KOPT-K1 (cell line): Measurements from ENCODE around the gene FAIM2.
A peak's percentile ranks its signal among the peaks of the same experiment; 100 is the strongest.
"Not testable (repeated sequence)": the region's sequence is repeated elsewhere in the genome, so short reads cannot be mapped to it uniquely, and the experiment has no call there.

ENCODE experiments used
- H3K27ac ChIP-seq: fragments of 200-600 bp; sonication (generic); 2 replicates; pipeline ENCODE4 v1.5.1; 2016; ENCODE audit warnings: antibody characterized with exemption, mild to moderate bottlenecking, low read depth, low read length; ENCODE audit not compliant: poor library complexity, severe bottlenecking
- H3K36me3 ChIP-seq: fragments of 200-600 bp; sonication (generic); 2 replicates; pipeline ENCODE4 v1.5.1; 2017; ENCODE audit warnings: antibody characterized with exemption, mild to moderate bottlenecking, low read length, moderate library complexity; ENCODE audit not compliant: insufficient read depth
- H3K9me3 ChIP-seq: fragments of 200-600 bp; sonication (generic); 2 replicates; pipeline ENCODE4 v1.5.1; 2017; ENCODE audit warnings: antibody characterized with exemption, low read length, mild to moderate bottlenecking; ENCODE audit not compliant: insufficient read depth, poor library complexity, severe bottlenecking

FAIM2 gene

GRCh38 chr12:49863946-49864797, 39.5 kb downstream of the FAIM2 start:
- no peaks in the 10 kb centered on the region for H3K36me3 ChIP-seq
- H3K27ac ChIP-seq, result no peak overlapping the region
- H3K9me3 ChIP-seq, result no peaks in the 10 kb centered on the region

- H3K9me3 ChIP-seq, H3K27ac ChIP-seq, H3K36me3 ChIP-seq: not testable (repeated sequence)
These were observed 42.8 kb downstream of the FAIM2 start for GRCh38 chr12:49860921-49861320.

- H3K36me3 ChIP-seq, H3K9me3 ChIP-seq, H3K27ac ChIP-seq: not testable (repeated sequence)
These were observed 47.8 kb downstream of the FAIM2 start for GRCh38 chr12:49855890-49856289.

- Histone ChIP-seq H3K36me3 (no peaks in the 10 kb centered on the region), H3K9me3 (no peaks in the 10 kb centered on the region), H3K27ac (no peak overlapping the region)
These were observed 48.7 kb downstream of the FAIM2 start for GRCh38 chr12:49854976-49855375.

GRCh38 chr12:49853671-49854070, 50.0 kb downstream of the FAIM2 start:
- H3K27ac ChIP-seq, result no peak overlapping the region
- no peaks in the 10 kb centered on the region for H3K9me3 ChIP-seq
- no peaks in the 10 kb centered on the region for H3K36me3 ChIP-seq

GRCh38 chr12:49847161-49847560, 56.5 kb downstream of the FAIM2 start:
- Histone ChIP-seq H3K27ac (peak overlapping the region; percentile 1), H3K9me3 (no peaks in the 10 kb centered on the region), H3K36me3 (no peaks in the 10 kb centered on the region)

GRCh38 chr12:49846032-49846431, 57.7 kb downstream of the FAIM2 start:
- no peak overlapping the region for H3K27ac ChIP-seq
- no peaks in the 10 kb centered on the region for H3K36me3 ChIP-seq
- H3K9me3 ChIP-seq, result no peaks in the 10 kb centered on the region

GRCh38 chr12:49843876-49844437, 59.7 kb downstream of the FAIM2 start:
- no peak overlapping the region for H3K27ac ChIP-seq
- no peaks in the 10 kb centered on the region for H3K9me3 ChIP-seq
- no peaks in the 10 kb centered on the region for H3K36me3 ChIP-seq

- Histone ChIP-seq H3K27ac (peak overlapping the region; percentile 71), H3K36me3 (peaks cover 3% of the 10 kb centered on the region; the same call in 1 of the 2 replicates), H3K9me3 (no peaks in the 10 kb centered on the region)
These were observed 60.3 kb downstream of the FAIM2 start for GRCh38 chr12:49843411-49843810.

GRCh38 chr12:49842519-49843352, 61.0 kb downstream of the FAIM2 start, which contains the start of gene BCDIN3D:
BCDIN3D (minus strand) TSS chr12:49843106; CDS start chr12:49843087, 19 bp downstream.
- H3K36me3 ChIP-seq, result peaks cover 5% of the 10 kb centered on the region; the same call in 1 of the 2 replicates
- H3K9me3 ChIP-seq, result no peaks in the 10 kb centered on the region
- peak within 1 kb of the TSS; percentile 71 for H3K27ac ChIP-seq

GRCh38 chr12:49838973-49839633, 64.6 kb downstream of the FAIM2 start:
- H3K27ac ChIP-seq, result no peak overlapping the region
- peaks cover 5% of the 10 kb centered on the region; the same call in 1 of the 2 replicates for H3K36me3 ChIP-seq
- H3K9me3 ChIP-seq, result no peaks in the 10 kb centered on the region

GRCh38 chr12:49832836-49833421, 70.8 kb downstream of the FAIM2 start:
- H3K36me3 ChIP-seq, result no peaks in the 10 kb centered on the region
- H3K27ac ChIP-seq, result no peak overlapping the region

GRCh38 chr12:49831717-49832116, 72.0 kb downstream of the FAIM2 start:
- Histone ChIP-seq H3K9me3 (no peaks in the 10 kb centered on the region), H3K27ac (no peak overlapping the region), H3K36me3 (no peaks in the 10 kb centered on the region)

More at GRCh38 chr12:49832836-49833421, 70.8 kb downstream of the FAIM2 start:
- H3K9me3 ChIP-seq, result no peaks in the 10 kb centered on the region
